ENCODE measurements around the gene PHYH. TPM values are rescaled to one million over a fixed set of nuclear protein-coding genes. Genes with fewer than 3 reads are reported as not detected.

The PHYH gene
- total RNA-seq, 2 donors from 2014 or later, result 22.1 to 23.4 TPM

- ATAC-seq, result no peak
- peaks cover 22% of the 10 kb centered on the region for H3K4me1 ChIP-seq
- intact Hi-C loops (cut with DNase I), result no loop called here
Measured at GRCh38 chr10:13346283-13347042, 46.6 kb upstream of the PHYH start.

DNA sequence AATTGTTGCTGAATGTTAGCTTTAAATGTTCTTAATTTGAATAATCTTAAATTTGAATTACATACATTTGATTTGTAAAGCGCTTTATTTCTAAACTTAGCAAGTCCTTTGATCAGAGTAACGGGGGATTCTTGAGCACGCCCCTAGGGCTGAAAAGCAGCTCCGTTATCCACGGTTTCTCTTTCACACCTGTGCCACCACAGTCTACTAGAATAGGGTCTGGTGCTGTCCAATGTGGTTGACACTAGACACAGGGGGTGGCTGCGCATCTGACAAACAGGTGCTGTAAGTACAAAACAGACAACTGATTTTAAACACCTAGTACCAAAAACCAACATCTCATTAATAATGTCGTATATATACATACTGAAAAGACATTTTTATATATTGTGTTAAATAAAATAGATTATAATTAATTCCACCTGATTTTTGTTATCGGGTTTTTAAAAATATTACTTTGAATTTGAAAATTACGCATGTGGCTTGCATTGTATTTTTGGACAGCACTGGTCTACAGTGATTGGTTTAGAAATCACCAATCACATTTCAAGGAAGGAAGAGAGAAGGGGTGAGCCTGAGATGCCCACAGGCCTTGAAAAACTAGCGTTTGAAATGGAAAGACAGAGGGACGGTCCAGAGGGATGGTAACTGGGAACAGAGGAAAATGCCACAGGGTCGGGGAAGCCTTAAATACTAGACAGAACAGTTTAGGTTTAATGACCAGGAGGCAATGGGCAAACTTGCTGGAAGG is 40.9 kb upstream of the PHYH start:
- H3K27me3 ChIP-seq, result no peaks in the 10 kb centered on the region
- no peak for DNase-seq
- H3K4me1 ChIP-seq, result peaks cover 8% of the 10 kb centered on the region
- TF ChIP-seq POLR2A (IDR thresholded peaks at IDR 0.05), result no peak
- TF ChIP-seq, protein P1, sequence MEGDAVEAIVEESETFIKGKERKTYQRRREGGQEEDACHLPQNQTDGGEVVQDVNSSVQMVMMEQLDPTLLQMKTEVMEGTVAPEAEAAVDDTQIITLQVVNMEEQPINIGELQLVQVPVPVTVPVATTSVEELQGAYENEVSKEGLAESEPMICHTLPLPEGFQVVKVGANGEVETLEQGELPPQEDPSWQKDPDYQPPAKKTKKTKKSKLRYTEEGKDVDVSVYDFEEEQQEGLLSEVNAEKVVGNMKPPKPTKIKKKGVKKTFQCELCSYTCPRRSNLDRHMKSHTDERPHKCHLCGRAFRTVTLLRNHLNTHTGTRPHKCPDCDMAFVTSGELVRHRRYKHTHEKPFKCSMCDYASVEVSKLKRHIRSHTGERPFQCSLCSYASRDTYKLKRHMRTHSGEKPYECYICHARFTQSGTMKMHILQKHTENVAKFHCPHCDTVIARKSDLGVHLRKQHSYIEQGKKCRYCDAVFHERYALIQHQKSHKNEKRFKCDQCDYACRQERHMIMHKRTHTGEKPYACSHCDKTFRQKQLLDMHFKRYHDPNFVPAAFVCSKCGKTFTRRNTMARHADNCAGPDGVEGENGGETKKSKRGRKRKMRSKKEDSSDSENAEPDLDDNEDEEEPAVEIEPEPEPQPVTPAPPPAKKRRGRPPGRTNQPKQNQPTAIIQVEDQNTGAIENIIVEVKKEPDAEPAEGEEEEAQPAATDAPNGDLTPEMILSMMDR (IDR thresholded peaks at IDR 0.05), result no peak
- H3K36me3 ChIP-seq (replicated peaks in 1 of 2; ENCODE audit: insufficient read depth in 1 of 2, low read depth in 2 of 2), result no peaks in the 10 kb centered on the region
- intact Hi-C loops (cut with DNase I), result no loop called here
- H3K27ac ChIP-seq, result no peak overlapping the region
- H3K4me3 ChIP-seq, result no peak overlapping the region
- 86 to 89% methylated on average over 12 of the region's 12 CpGs for WGBS, 2 donors
- H3K9me3 ChIP-seq, result no peaks in the 10 kb centered on the region
- no peak for ATAC-seq

More at GRCh38 chr10:13346283-13347042, 46.6 kb upstream of the PHYH start:
- peak overlapping the region in 3 of 4 donors; percentile 85 to 98 (median 97) for H3K27ac ChIP-seq
- H3K9me3 ChIP-seq, result no peaks in the 10 kb centered on the region
- peak overlapping the region; percentile 34 to 82 for H3K4me3 ChIP-seq
- H3K27me3 ChIP-seq, result no peaks in the 10 kb centered on the region
- 8 to 11% methylated on average over 18 of the region's 18 CpGs for WGBS, 2 donors
- TF ChIP-seq, protein P1 (IDR thresholded peaks at IDR 0.05), result no peak
- TF ChIP-seq POLR2A (IDR thresholded peaks at IDR 0.05), result no peak
- peak in 2 of 4 donors; percentile 6 to 19 for DNase-seq
- no peaks in the 10 kb centered on the region for H3K36me3 ChIP-seq (replicated peaks in 1 of 2; ENCODE audit: insufficient read depth in 1 of 2, low read depth in 2 of 2)

DNA sequence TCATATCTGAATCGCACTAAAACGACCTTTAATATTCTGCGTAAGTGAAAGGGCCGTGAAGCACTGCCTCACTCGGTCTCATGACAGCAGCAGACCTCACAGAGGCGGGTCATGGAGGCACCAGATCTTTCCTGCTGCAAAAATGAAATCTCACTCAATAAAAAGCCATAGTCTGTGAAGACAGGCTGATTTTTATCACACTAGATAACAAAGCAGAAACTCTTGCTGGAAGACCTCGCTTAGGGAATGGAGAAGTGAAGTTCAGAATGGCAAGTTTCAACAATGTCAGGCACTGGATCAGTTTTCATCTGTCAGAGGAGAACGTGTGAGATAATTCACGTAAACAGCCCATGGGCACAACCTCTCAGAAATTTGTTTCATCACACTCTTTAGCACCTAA is 40.2 kb upstream of the PHYH start:
- Histone ChIP-seq H3K4me1 (peaks cover under 1% of the 10 kb centered on the region), H3K9me3 (no peaks in the 10 kb centered on the region), H3K27me3 (no peaks in the 10 kb centered on the region), H3K27ac (no peak overlapping the region), H3K36me3 (replicated peaks in 1 of 2; ENCODE audit: insufficient read depth in 1 of 2, low read depth in 2 of 2) (no peaks in the 10 kb centered on the region), H3K4me3 (no peak overlapping the region)
- no peak for TF ChIP-seq POLR2A (IDR thresholded peaks at IDR 0.05)
- ATAC-seq (no peak), DNase-seq (no peak)
- intact Hi-C loops (cut with DNase I), result no loop called here
- WGBS, 2 donors, result 74 to 81% methylated on average over 9 of the region's 9 CpGs

DNA sequence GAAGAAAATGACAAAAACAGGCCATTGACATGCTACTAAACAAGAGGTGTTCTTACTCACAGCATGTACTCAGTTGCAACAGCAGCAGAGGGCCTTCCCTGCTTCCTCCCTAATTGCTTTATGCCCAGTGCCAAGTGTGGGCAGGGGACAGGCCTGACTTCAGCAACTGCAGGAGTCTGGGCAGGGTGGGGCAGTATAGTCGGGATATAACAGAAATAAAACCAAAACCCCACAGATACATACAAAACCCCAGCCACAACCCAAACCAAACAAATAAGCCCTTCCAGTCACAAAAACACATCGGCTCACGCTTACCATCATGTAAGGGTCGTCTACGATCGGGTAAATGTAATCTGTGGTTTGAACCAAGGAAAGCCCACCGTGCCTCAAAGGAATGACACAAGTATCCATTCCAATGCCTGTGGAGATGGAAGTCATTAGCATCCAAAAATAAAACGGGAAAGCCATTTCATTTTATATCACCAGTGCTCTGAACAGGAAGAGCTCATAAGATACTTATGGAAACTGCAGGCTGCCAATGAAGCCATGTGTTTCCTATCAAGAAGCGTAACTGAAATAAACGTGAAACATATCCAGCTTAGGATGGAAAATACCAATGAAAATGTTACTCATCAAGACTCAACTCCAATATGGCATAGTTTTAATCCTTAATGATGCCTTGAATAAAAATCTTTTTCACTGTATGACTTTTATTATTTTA is 38.7 kb upstream of the PHYH start:
- intact Hi-C loops (cut with DNase I), result no loop called here
- no peak overlapping the region for H3K4me3 ChIP-seq
- TF ChIP-seq, protein P1 (IDR thresholded peaks at IDR 0.05), result no peak
- TF ChIP-seq POLR2A (IDR thresholded peaks at IDR 0.05), result no peak
- no peaks in the 10 kb centered on the region for H3K36me3 ChIP-seq (replicated peaks in 1 of 2; ENCODE audit: insufficient read depth in 1 of 2, low read depth in 2 of 2)
- DNase-seq (no peak), ATAC-seq (no peak)
- WGBS, 2 donors, result 76 to 81% methylated on average over 10 of the region's 10 CpGs
- H3K27me3 ChIP-seq, result no peaks in the 10 kb centered on the region
- no peaks in the 10 kb centered on the region for H3K4me1 ChIP-seq
- no peak overlapping the region for H3K27ac ChIP-seq
- H3K9me3 ChIP-seq, result no peaks in the 10 kb centered on the region

DNA sequence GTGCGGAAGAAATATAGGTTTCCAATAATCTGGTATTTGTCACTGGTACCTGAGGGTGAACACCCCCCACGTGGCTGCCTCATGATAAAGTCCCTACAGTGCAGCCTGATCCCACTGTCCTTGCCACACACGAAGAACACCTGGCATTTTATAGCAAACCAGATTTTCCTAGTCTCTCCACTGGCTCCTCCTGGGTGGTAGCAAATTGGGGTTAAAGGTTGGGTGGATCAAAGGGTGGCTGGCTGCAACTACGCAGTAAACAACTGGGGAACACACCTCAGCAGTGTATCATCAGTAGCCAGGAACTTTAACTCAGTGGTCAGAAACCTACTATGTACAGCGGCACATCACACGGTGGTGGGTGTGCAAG is 37.9 kb upstream of the PHYH start:
- DNase-seq (no peak), ATAC-seq (no peak)
- intact Hi-C loops (cut with DNase I), result no loop called here
- H3K4me1 ChIP-seq, result no peaks in the 10 kb centered on the region
- no peaks in the 10 kb centered on the region for H3K9me3 ChIP-seq
- H3K27ac ChIP-seq, result no peak overlapping the region
- 91 to 93% methylated on average over 3 to 6 of the region's 6 CpGs for WGBS, 2 donors
- TF ChIP-seq, protein P1 (IDR thresholded peaks at IDR 0.05), result no peak
- no peak for TF ChIP-seq POLR2A (IDR thresholded peaks at IDR 0.05)
- H3K4me3 ChIP-seq, result no peak overlapping the region
- H3K27me3 ChIP-seq, result no peaks in the 10 kb centered on the region
- H3K36me3 ChIP-seq (replicated peaks in 1 of 2; ENCODE audit: insufficient read depth in 1 of 2, low read depth in 2 of 2), result no peaks in the 10 kb centered on the region

All from body of pancreas (tissue), 4 donors.